HK-2 (cell line): Measurements from ENCODE around the gene UBR1.
"Not testable (repeated sequence)": the region's sequence is repeated elsewhere in the genome, so short reads cannot be mapped to it uniquely, and the experiment has no call there.

Source experiments
- DNase-seq: peaks from one replicate; pipeline ENCODE4 v3.0.0-alpha.2; 2018; ENCODE audit not compliant: unreplicated experiment

UBR1 gene

DNA sequence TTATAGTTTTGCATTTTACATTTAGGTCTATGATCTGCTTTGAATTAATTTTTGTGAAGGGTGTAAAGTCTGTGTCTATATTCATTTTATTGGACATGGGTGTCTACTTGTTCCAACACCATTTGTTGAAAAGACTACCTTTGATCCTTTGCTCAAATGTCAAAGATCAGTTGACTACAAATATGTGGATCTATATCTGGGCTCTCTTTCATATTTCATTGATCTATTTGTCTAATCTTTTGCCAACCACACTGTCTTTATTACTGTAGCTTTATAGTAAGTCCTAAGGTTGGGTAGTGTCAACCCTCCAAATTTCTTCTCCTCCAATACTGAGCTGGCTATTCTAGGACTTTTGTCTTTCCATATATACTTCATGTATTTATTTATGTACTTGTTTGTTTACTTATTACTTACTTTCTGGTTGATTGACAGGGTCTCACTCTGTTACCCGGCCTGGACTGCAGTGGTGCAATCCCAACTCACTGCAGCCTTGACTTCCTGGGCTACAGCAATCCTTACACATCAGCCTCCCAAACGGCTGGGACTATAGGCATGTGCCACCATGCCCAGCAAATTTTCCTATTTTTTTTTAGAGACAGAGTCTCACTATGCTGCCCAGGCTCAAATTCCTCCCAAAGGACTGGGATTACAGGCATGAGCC lies 131.5 kb downstream of the UBR1 start:
- no peak for DNase-seq

DNA sequence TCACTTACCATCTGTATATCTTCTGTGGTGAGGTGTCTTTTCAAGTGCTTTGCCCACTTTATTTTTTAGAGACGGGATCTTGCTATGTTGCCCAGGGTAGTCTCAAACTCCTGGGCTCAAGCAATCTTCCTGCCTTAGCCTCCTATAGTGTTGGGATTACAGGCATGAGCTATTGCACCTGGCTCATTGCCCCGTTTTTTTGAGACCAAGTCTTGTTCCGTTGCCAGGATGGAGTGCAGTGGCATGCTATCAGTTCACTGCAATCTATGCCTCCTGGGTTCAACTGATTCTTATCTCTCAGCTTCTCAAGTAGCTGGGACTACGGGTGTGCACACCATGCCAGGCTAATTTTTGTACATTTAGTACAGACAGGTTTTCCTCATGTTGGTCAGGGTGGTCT lies 132.7 kb downstream of the UBR1 start:
- no peak for DNase-seq

DNA sequence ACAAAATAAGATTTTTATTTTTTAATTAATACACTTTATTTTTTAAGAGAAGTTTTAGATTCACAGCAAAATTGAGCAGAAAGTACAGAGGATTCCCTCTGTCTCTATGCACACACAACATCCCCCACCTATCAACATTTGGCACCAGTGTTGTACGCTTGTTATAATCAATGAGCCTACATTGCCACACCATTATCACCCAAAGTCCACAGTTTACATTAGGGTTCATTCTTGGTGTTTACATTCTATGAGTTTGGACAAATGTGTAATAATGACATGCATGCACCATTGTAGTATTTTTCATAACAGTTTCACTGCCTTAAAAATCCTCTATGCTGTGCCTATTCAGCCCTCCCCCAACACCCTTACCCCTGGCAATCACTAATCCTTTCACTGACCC lies 134.0 kb downstream of the UBR1 start:
- no peak for DNase-seq

DNA sequence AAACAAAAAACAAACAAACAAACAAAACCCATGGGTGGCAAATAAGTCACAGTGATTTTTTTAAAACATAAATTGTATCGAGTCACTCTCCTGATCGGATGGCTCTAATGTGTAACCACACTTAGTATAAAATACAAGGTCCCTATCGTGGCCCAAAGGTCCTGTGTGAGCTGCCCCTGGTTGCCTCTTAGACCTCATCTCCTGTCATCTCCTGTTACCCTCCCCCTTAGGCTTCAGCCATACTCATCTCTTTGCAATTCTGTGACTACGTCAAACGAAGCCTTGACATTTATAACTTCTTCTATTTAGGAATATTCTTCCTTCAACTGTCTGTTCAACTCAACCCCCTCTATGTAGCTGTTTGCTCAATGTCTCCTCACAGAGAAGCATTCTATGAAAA lies 141.4 kb downstream of the UBR1 start:
- DNase-seq, result no peak

DNA sequence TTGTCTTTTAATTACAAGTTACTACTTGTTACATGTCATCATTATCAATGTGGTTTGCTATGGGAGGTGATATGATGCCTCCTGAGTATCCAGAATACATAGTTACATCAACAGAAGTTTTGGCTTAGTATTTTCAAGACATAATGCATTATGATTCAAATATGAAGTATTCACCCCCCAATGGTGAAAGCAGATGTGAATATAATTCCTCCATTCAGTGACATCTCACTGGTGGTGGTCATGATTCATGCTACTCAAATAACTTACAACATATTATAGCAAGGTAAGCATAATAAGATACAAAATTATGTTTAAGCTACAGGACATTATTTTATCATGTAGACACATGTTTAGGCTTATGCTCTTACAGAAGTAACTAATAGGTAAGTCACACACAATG lies 150.3 kb downstream of the UBR1 start:
- no peak for DNase-seq

DNA sequence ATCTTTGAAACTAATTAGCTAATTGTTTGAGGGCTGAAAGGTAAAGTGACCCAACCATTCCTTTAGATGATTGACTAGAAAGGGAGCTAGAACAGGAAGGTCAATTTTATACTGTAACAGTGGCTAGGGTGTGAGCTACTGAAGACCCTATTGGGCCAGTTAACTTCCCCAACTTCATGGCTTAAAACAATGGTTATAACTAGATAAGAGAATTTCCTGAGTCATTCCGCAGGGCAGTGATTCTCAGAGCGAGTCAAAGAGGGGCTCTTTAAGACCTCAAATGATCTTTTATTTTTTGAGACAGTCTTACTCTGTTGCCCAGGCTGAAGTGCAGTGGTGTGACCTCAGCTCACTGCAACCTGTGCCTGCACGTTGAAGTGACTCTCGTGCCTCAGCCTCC lies 151.5 kb downstream of the UBR1 start:
- no peak for DNase-seq

DNA sequence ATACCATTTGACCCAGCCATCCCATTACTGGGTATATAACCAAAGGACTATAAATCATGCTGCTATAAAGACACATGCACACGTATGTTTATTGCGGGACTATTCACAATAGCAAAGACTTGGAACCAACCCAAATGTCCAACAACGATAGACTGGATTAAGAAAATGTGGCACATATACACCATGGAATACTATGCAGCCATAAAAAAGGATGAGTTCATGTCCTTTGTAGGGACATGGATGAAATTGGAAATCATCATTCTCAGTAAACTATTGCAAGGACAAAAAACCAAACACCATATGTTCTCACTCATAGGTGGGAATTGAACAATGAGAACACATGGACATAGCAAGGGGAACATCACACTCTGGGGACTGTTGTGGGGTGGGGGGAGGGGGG lies 156.9 kb downstream of the UBR1 start:
- not testable (repeated sequence) for DNase-seq

DNA sequence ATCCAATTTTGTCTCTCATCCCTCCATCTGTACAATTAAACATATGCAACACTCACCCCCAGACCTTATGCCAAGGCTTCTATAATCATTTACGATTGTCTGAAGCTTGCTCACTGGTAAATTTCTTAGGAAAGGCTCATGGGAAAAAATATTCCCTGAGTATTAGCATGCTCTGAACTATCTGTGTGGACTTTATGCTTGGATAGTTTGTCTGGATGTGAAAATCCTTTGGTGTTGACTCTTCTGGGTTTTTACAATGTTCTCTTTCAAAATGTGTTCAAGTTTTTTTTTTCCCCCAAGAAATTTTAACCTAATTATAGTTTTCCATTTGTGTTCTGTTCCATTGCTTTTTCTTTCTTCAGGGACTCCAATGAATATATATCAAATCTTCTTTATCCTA lies 165.3 kb downstream of the UBR1 start:
- DNase-seq, result no peak

DNA sequence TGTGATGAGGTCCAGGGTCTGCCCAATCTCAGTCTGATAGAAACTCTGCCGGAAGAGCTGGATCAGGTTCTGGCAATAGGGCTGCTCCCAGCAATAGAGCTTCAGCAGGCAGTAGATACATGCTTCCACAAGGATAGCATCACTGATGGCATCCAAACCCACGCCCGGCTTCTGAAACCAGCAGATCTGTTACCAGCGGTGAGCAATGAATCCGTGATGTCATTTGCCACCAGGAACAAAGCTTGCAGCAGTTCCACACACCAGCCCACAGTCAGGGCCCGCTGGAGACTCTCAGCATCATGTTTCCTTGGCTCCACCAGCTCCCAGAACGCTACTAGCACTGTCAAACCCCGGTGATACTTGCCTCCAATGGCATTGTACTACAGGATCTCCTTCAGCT lies 166.0 kb downstream of the UBR1 start:
- DNase-seq, result no peak

DNA sequence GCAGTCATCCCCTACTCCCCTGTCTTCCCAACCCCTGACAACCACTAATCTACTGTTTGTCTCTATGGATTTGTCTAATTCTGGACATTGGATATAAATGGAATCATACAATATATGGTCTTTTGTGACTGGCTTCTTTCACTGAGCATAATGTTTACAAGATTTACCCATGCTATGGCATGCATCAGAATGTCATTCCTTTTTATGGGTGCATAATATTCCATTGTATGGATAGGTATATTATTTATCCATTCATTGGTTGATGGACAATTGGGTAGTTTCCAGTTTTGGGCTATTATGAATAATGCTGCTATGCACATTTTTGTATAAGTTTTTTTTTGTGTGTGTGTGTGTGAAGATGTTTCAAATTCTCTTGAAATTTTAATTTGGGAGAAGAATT lies 168.7 kb downstream of the UBR1 start:
- no peak for DNase-seq

DNA sequence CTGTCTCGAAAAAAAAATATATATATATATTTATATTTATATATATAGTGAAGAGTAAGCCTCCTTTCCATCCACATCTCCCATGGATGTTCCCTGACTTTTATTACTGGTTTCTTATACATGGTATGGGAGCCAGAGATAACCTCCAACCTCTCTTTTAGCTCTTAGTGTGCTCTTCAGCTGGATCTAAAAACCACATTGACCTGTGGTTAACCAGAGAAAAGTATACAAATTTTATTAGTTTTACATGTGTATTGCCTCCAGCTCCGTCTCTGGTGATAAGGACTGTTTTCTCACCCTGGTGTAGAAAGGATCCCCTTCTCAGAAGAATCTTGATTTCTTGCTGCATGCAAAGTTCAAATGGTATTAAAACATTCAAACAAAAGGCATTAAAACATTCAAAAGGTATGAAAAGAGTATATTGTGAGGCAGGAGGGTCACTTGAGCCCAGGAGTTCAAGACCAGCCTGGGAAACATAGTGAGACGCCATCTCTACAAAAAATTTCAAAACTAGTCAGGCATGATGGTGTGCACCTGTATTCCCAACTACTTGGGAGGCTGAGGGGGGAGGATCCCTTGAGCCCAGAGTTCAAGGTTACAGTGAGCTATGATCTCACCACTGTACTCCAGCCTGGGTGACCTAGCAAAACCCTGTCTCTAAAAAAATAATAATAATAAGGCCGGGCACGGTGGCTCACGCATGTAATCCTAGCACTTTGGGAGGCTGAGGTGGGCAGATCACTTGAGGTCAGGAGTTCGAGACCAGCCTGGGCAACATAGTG lies 171.8 kb downstream of the UBR1 start:
- DNase-seq, result no peak

DNA sequence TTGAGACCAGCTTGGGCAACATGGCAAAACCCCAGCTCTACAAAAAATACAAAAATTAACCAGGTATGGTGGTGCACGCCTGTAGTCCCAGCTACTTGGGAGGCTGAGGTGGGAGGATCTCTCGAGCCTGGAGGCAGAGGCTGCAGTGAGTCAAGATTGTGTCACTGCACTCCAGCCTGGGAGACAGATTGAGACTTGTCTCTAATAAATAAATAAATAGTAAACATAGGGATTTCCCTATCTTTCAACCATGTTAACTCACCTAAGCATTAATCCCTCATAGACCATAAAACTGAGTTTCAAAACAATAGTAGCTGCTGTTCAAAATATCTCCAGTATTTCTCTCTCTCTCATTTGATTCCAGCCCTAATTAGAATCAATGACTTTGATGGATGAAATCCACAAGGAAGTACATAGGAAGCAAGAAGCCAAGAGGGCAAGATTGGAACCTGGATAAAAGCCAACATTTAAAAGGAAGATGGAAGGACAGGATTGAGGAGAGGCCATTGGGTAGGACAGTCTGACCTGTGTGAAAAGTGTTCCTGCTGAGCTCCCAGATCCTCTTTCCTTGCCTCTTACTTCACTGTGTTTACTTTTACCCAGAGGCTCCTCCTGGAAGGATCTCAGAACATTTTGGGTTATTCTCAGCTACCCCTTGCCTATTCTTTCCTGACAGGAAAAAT lies 172.9 kb downstream of the UBR1 start:
- no peak for DNase-seq

DNA sequence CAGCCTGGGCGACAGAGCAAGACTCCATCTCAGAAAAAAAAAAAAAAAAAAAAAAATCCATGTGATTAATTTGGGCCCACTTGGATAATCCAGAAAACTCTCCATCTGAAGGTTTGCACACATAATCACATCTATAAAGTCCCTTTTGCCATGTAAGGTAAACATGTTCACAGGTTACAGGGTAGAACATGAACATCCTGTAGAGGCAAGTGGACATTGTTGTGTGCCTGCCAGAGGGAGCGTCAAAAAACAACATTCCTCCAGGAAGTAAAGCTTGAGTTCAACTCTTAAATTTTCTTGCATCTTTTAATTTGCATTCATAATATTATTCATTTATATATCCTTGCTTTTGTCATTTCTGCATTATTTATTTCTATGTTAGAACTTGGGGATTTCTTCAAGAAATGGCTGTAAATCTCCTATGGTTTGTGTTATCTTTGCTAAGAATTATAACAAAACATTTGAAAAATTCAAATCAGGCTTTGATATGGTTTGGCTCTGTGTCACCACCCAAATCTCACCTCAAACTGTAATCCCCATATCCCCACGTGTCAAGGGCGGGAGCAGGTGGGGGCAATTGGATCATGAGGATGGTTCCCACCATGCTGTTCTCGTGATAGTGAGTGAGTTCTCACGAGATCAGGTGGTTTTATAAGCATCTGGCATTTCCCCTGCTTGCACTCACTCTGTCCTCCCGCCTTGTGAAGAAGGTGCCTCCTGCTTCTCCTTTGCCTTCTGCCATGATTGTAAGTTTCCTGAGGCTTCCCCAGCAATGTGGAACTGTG lies 173.9 kb downstream of the UBR1 start:
- no peak for DNase-seq

DNA sequence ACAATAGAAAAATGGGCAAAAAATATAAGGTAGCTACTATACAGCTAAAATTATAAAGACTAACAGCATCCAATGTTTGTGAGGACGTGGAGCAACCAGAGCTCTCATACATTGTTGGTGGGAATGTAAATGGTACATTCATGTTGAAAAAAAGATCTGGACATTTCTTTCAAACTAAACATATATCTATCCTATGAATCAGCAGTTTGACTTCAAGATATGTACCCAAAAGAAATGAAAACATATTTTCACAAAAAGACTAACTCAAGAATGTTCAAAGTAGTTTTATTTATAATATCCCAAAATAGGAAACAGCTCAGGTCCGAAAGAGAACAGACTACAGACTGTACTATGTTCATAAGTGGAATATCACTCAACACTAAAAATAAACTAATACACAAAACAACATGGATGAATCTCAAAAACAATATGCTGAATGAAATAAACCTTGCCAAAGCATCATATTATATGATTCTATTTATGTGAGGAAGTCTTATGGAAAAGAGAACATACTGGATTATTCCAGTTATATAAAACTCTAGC lies 176.5 kb downstream of the UBR1 start:
- no peak for DNase-seq

DNA sequence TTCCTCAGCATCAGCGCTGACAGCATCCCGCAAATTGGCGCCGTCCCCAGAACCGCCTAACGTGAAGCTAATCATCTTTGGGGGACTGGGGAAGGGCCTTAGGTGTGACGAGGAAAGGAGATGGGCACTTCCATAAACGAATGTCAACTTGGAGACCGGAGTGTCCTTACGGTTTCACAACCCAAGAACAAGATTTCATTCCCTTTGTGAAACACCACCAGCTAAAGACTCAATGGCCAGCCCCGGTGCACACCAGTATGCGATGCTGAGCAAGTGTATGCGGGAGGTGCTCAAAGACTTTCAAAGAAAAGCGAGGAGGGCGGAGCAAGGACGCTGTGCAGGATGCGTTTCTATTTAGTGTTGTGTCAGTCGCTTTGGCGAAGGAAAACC lies 184.5 kb downstream of the UBR1 start:
- peak; percentile 13 for DNase-seq

DNA sequence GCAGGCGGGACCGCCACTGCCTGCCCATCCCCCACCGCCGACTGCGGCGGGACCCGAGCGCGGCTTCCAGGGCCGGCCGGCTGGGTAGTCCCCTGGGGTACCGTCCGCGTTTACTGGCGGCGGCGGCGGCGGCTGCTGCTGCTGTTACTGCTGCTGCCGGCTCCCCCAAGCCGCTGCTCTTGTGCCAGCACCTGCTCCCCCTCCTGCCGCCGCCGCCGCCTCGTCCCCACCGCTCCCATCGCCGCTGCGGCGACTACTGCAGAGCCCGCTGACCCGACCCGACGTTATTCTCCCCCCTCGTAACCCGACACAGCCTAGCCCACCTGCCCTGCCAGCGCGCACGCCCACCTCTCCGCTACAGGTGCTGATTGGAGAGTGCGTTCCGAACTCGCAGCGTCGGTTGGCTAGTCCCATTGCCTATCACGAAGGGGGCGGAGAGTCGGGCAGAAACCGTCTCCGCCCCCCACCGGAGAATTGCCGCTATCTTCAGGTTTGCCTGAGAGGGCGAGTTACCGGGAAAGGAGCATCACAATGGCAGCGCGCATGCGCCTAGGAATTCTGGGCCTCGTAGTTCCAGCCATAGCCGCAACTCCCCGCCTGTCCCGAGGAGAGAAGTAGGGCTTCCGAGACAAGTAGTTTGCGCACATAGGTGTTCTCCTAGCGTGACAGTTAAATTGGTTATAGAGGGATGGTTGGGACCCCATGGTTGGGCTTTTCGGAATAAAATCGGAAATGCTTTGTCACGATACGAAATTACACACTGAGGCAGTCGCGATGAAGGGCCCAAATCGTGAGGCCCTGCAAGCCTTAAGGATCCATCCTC lies 185.1 kb downstream of the UBR1 start, which contains the start of gene TTBK2:
TTBK2 (minus strand) TSS at position 260 of the 823 bp plus-strand sequence. CDS start 42,161 bp downstream, outside the sequence.
- DNase-seq, result peak; percentile 94

DNA sequence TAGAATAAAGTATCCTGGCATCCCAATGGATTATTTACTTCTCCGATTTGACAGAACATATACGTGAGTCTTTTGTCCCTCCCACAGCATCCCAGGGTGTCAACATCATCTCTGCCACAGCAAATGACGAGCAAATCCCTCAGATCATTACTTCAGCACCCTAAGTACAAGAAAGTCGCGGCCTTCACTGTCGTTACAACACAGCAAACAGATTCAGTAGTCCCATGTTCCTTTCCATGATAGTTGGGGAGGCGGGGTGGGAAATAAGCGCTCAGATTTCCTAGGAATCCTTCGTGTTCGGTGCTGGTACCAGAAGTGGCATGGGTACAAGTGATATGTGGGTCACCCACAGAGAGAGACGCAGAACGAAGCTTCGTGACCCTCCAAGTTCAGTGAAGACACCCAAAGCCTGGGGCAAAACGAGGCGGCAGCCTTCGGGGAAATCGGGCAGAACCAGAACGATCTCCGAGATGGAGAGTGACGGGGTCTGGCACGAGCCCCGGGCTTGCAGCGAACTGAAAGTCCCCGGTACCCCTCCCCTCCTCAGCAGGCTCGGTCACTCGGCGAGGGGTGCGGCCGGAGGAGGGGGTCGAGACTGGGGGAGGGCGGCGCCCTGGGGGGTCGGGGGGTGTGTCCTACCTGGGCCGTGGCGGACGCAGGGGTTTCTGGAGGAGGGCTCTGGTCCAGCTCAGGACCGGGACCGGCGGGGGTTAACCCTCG lies 185.9 kb downstream of the UBR1 start:
- peak; percentile 21 for DNase-seq

DNA sequence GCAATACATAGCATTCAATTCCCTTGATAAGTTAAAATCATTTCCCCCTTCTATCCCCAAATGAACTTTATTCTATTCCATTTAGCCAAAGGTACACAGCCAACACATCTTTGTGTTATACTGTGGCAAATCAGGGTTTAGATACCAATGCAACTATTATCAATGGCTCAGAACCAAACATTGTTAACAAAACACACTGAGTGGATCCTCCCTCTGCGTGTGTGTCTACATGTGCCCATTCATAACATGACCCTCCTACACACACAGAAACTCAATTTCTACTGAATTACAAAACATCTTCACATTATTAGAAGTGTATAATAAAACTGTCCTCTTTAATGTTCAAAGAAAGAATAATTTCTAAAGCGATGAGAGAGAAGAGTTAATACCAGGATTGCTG lies 186.5 kb downstream of the UBR1 start:
- no peak for DNase-seq

DNA sequence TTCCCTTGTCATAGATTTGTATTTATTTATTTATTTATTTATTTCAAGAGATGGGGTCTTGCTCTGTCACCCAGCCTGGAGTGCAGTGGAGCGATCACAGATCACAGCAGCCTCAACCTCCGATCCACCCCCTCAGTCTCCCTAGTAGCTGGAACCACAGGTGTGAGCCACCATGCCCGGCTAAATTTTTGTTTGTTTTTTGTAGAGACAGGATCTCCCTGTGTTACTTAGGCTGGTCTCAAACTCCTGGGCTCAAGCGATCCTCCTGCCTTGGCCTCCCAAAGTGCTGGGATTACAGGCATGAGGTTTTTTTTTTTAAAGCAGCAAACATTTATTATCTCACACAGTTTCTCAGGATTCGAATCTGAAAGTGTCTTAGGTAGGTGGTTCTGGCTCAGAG lies 187.8 kb downstream of the UBR1 start:
- DNase-seq, result no peak

DNA sequence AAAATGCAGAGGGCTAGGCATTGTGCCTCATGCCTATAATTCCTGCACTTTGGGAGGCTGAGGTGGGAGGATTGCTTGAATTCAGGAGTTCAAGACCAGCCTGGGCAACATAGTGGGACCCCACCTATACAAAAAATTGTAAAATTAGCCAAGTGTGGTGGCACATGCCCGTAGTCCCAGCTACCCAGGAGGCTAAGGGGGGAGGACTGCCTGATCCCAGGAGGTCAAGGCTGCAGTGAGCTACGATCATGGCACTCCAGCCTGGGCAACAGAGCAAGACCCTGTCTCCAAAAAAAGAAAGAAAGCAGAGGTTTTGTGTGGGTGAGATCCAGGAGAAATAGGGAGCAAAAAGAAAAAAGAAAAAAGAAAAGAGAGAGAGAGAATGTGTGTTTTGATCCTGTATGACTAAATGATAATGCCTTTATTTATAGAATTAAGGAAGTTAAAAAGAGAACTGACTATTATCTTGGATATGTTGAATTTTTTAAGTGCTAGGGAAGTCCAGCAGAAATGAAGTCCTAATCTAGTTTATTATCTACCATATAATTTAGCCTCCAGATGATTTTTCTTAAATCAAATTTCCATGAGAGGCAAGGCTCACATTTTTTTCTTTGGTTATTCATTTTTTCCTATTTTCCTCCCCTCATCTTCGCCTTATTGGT lies 190.1 kb downstream of the UBR1 start:
- DNase-seq, result no peak
